ENCODE measurements around the gene C6.

DNA sequence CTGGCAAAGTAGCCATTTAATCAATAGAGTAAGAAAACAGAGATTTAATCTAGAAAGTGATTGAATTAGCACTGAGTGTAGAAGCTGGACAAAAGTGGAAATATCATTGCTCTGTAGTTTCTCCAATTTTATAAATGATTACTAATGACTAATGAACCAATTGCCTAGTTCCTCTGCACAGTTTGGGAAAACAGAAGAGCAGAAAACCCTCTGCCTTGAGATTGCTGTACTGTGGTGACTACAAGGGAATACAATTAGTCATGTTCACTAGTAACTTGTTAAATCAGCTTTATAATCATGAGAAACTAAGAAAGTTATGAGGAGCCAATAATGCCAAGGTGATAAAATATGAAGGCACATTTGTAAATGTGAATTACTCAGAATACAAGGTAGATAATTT, 21.1 kb upstream of the C6 start:
- TF ChIP-seq, protein P1, sequence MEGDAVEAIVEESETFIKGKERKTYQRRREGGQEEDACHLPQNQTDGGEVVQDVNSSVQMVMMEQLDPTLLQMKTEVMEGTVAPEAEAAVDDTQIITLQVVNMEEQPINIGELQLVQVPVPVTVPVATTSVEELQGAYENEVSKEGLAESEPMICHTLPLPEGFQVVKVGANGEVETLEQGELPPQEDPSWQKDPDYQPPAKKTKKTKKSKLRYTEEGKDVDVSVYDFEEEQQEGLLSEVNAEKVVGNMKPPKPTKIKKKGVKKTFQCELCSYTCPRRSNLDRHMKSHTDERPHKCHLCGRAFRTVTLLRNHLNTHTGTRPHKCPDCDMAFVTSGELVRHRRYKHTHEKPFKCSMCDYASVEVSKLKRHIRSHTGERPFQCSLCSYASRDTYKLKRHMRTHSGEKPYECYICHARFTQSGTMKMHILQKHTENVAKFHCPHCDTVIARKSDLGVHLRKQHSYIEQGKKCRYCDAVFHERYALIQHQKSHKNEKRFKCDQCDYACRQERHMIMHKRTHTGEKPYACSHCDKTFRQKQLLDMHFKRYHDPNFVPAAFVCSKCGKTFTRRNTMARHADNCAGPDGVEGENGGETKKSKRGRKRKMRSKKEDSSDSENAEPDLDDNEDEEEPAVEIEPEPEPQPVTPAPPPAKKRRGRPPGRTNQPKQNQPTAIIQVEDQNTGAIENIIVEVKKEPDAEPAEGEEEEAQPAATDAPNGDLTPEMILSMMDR (optimal IDR thresholded peaks at IDR 0.05 in 1 of 3, IDR thresholded peaks at IDR 0.05 in 1 of 3, conservative IDR thresholded peaks at IDR 0.05 in 1 of 3; ENCODE audit: extremely low read depth in 1 of 3, insufficient read depth in 2 of 3, low read length in 3 of 3), result no peak
- TF ChIP-seq EZH2 (IDR thresholded peaks at IDR 0.05; ENCODE audit: low read length), result no peak

All from keratinocyte (primary cell).